GM21367 (cell line): ENCODE measurements around the gene CNTN4.

Experiments used
- ATAC-seq: cut with Tn5 transposase; IDR thresholded peaks from one replicate; pipeline ENCODE4 v1.9.1; 2021; ENCODE audit not compliant: unreplicated experiment

Gene CNTN4

GRCh38 chr3:2250783-2251182 lies 152.1 kb downstream of the CNTN4 start:
- ATAC-seq: no peak

GRCh38 chr3:2261747-2262146 lies 163.1 kb downstream of the CNTN4 start:
- no peak for ATAC-seq

- no peak for ATAC-seq
Observed at GRCh38 chr3:2262204-2262603, 163.5 kb downstream of the CNTN4 start.

- no peak for ATAC-seq
Observed at GRCh38 chr3:2266606-2267005, 167.9 kb downstream of the CNTN4 start.

GRCh38 chr3:2268779-2269178 lies 170.1 kb downstream of the CNTN4 start:
- ATAC-seq: no peak

- ATAC-seq: no peak
Observed at GRCh38 chr3:2274526-2274925, 175.9 kb downstream of the CNTN4 start.

- ATAC-seq: no peak
Observed at GRCh38 chr3:2283818-2284217, 185.2 kb downstream of the CNTN4 start.

- ATAC-seq: no peak
Observed at GRCh38 chr3:2300938-2301337, 202.3 kb downstream of the CNTN4 start.

- no peak for ATAC-seq
Observed at GRCh38 chr3:2301361-2301760, 202.7 kb downstream of the CNTN4 start.

- no peak for ATAC-seq
Observed at GRCh38 chr3:2303566-2303965, 204.9 kb downstream of the CNTN4 start.

- no peak for ATAC-seq
Observed at GRCh38 chr3:2311022-2311421, 212.4 kb downstream of the CNTN4 start.

GRCh38 chr3:2317521-2317920 lies 218.9 kb downstream of the CNTN4 start:
- ATAC-seq: no peak

GRCh38 chr3:2334921-2335320 lies 236.3 kb downstream of the CNTN4 start:
- ATAC-seq: no peak

- no peak for ATAC-seq
Observed at GRCh38 chr3:2343031-2343682, 244.5 kb downstream of the CNTN4 start.

GRCh38 chr3:2352134-2352762 lies 253.6 kb downstream of the CNTN4 start:
- no peak for ATAC-seq

GRCh38 chr3:2354702-2355101 lies 256.0 kb downstream of the CNTN4 start:
- no peak for ATAC-seq

GRCh38 chr3:2356298-2356950 lies 257.8 kb downstream of the CNTN4 start:
- no peak for ATAC-seq

GRCh38 chr3:2360815-2361214 lies 262.1 kb downstream of the CNTN4 start:
- ATAC-seq: no peak

- no peak for ATAC-seq
Observed at GRCh38 chr3:2362122-2362521, 263.5 kb downstream of the CNTN4 start.

GRCh38 chr3:2363854-2364253 lies 265.2 kb downstream of the CNTN4 start:
- no peak for ATAC-seq

GRCh38 chr3:2370317-2370716 lies 271.7 kb downstream of the CNTN4 start:
- no peak for ATAC-seq

GRCh38 chr3:2372306-2372705 lies 273.6 kb downstream of the CNTN4 start:
- no peak for ATAC-seq
